Fibroblast of lung (primary cell): Measurements from ENCODE around the gene TBX10.

Experiments used
- EZH2 ChIP-seq: IDR thresholded peaks from 2 replicates; pipeline ENCODE4 v1.5.1; 2012; ENCODE audit warnings: low read length, control low read depth, mild to moderate bottlenecking; ENCODE audit errors: missing control alignments
- TF ChIP-seq, protein P1 (sequence below), 2 donors: IDR thresholded peaks in 1 of 2; conservative IDR thresholded peaks in 1 of 2; 1 replicate in 1 of 2; 2 replicates in 1 of 2; pipeline ENCODE4 v1.5.1; 2011 to 2012; ENCODE audit warnings: low read length in 2 of 2, control low read depth in 1 of 2, inconsistent platforms in 1 of 2, low read depth in 1 of 2, mild to moderate bottlenecking in 1 of 2

DNA sequence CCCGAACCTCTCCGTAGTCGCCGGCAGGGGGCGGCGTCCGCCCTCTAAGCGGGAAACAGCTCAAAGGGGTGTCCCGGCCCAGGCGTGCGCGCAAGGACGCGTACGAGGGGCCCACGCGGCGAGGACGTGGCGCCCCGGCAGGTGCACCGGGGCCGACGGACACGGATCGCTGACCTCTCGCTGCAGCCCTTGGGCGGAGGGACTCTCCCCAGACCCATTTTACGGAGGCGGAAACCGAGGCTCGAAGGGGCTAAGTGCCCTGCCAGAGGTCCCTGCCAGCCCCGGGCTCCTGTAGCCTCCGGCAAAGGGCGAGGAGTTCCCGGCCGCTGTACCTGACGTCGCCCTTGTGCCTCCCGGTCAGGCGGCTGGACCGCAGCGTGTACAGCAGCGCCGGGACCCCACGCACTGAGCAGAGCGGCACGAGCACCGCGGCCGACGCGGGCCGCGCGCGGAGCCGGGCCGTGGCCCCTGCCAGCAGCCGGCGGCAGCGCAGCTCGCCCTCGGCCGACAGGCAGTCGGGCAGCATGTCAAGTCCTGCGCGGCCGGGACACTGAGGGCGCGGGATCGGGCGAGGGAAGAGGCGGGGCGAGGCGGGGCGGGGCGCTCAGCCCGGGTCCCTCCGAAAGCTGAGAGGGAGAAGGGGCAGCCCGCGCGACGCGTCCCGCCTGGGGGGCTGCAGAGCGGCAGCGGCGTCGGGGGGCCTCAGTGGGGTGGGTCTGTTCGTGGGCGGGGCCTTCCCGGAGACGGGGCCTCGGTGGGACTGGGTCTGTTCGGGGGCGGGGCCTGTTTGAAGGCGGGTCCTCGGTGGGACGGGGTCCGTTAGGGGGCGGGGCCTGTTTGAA, 10.0 kb downstream of the TBX10 start, which contains the start of gene NUDT8:
- TF ChIP-seq, protein P1, sequence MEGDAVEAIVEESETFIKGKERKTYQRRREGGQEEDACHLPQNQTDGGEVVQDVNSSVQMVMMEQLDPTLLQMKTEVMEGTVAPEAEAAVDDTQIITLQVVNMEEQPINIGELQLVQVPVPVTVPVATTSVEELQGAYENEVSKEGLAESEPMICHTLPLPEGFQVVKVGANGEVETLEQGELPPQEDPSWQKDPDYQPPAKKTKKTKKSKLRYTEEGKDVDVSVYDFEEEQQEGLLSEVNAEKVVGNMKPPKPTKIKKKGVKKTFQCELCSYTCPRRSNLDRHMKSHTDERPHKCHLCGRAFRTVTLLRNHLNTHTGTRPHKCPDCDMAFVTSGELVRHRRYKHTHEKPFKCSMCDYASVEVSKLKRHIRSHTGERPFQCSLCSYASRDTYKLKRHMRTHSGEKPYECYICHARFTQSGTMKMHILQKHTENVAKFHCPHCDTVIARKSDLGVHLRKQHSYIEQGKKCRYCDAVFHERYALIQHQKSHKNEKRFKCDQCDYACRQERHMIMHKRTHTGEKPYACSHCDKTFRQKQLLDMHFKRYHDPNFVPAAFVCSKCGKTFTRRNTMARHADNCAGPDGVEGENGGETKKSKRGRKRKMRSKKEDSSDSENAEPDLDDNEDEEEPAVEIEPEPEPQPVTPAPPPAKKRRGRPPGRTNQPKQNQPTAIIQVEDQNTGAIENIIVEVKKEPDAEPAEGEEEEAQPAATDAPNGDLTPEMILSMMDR (conservative IDR thresholded peaks at IDR 0.05 in 1 of 2, IDR thresholded peaks at IDR 0.05 in 1 of 2; ENCODE audit: low read depth in 1 of 2, low read length in 2 of 2): peak; percentile 77 to 80
- no peak for TF ChIP-seq EZH2
